HepG2 (cell line): ENCODE results near the gene KATNAL2. TPM values are rescaled to one million over a fixed set of nuclear protein-coding genes. Genes with fewer than 3 reads are reported as not detected.

Experiments
- AGO1 ChIP-seq: fragments of 200-400 bp; formaldehyde crosslinking; IDR thresholded peaks from 2 replicates; pipeline ENCODE4 v1.6.1; 2017; ENCODE audit warnings: mild to moderate bottlenecking, low read depth, low read length, moderate library complexity; ENCODE audit not compliant: poor library complexity, severe bottlenecking
- ARID4A ChIP-seq: sonication (generic); formaldehyde crosslinking; IDR thresholded peaks from 2 replicates; pipeline ENCODE4 v1.5.0; 2020; ENCODE audit warnings: mild to moderate bottlenecking, missing genetic modification reagents, borderline replicate concordance
- CBFB ChIP-seq: sonication (generic); formaldehyde crosslinking; IDR thresholded peaks from 2 replicates; pipeline ENCODE4 v1.4.0; 2020; ENCODE audit warnings: missing genetic modification reagents
- IRF2 ChIP-seq: IDR thresholded peaks from 2 replicates; pipeline ENCODE4 v1.6.1; 2018; ENCODE audit warnings: missing genetic modification reagents, missing compliant biosample characterization
- MYPOP ChIP-seq: sonication (generic); formaldehyde crosslinking; IDR thresholded peaks from 2 replicates; pipeline ENCODE4 v1.8.1; 2023; ENCODE audit warnings: mild to moderate bottlenecking, moderate library complexity, missing genetic modification reagents
- NKX3-1 ChIP-seq: sonication (generic); formaldehyde crosslinking; IDR thresholded peaks from 2 replicates; pipeline ENCODE4 v1.5.0; 2020; ENCODE audit warnings: missing genetic modification reagents
- NR2F6 ChIP-seq, 2 experiments: IDR thresholded peaks; 2 replicates each; pipeline ENCODE4 v1.6.1; 2016; ENCODE audit warnings: antibody characterized with exemption in 1 of 2, mild to moderate bottlenecking in 1 of 2
- RFXAP ChIP-seq: sonication (generic); formaldehyde crosslinking; IDR thresholded peaks from 2 replicates; pipeline ENCODE4 v1.4.0; 2020; ENCODE audit warnings: missing genetic modification reagents, borderline replicate concordance
- SMAD3 ChIP-seq: sonication (generic); formaldehyde crosslinking; IDR thresholded peaks from 2 replicates; pipeline ENCODE4 v1.4.0; 2020; ENCODE audit warnings: missing genetic modification reagents
- SRSF1 ChIP-seq: fragments of 200-400 bp; formaldehyde crosslinking; optimal IDR thresholded peaks from 2 replicates; pipeline ENCODE3; 2017; ENCODE audit warnings: mild to moderate bottlenecking, low read depth, low read length, moderate library complexity
- TARDBP ChIP-seq: sonication (generic); formaldehyde crosslinking; IDR thresholded peaks from 2 replicates; pipeline ENCODE4 v1.8.0; 2022; ENCODE audit warnings: mild to moderate bottlenecking, missing genetic modification reagents
- ZBTB26 ChIP-seq: IDR thresholded peaks from 2 replicates; pipeline ENCODE4 v1.6.1; 2016; ENCODE audit warnings: missing compliant biosample characterization, missing genetic modification reagents, borderline replicate concordance
- ZBTB3 ChIP-seq: sonication (generic); formaldehyde crosslinking; IDR thresholded peaks from 2 replicates; pipeline ENCODE4 v1.4.0; 2020; ENCODE audit warnings: low read depth, mild to moderate bottlenecking, moderate library complexity, missing genetic modification reagents, borderline replicate concordance
- ZKSCAN8 ChIP-seq: IDR thresholded peaks from 2 replicates; pipeline ENCODE4 v1.6.1; 2016; ENCODE audit warnings: borderline replicate concordance, missing genetic modification reagents, missing compliant biosample characterization
- ZNF280B ChIP-seq: sonication (generic); formaldehyde crosslinking; IDR thresholded peaks from 2 replicates; pipeline ENCODE4 v1.5.0; 2020; ENCODE audit warnings: missing genetic modification reagents, mild to moderate bottlenecking, borderline replicate concordance
- ZNF7 ChIP-seq: IDR thresholded peaks from 2 replicates; pipeline ENCODE4 v1.6.1; 2016; ENCODE audit warnings: missing biosample characterization, missing genetic modification reagents
- ZNF776 ChIP-seq: sonication (generic); formaldehyde crosslinking; IDR thresholded peaks from 2 replicates; pipeline ENCODE4 v1.4.0; 2020; ENCODE audit warnings: mild to moderate bottlenecking, missing genetic modification reagents
- ZNF800 ChIP-seq: sonication (generic); formaldehyde crosslinking; IDR thresholded peaks from 2 replicates; pipeline ENCODE4 v1.4.0; 2020; ENCODE audit warnings: missing genetic modification reagents
- polyA plus RNA-seq, 8 experiments: library from polyadenylated mRNA; depleted of rRNA in 3 of 8; stranded (reverse) in 7 of 8; unstranded in 1 of 8; fragments of >200 nt; fragmentation: Illumina TruSeq in 4 of 8; extraction: Trizol in 4 of 8; gene quantifications; 2 replicates each; pipeline versions ENCODE4 v1.2.1 to v1.2.3, GENCODE V29; 2011 to 2016; ENCODE audit warnings: low read depth in 4 of 8, missing spikeins in 1 of 8, mixed read lengths in 1 of 8; ENCODE audit not compliant: insufficient read depth in 1 of 8
- total RNA-seq, 5 experiments: library from RNA; depleted of rRNA; stranded (reverse); fragments of >200 nt; fragmentation: Illumina TruSeq; extraction: Trizol; gene quantifications; 2 replicates each; pipeline ENCODE4 v1.2.3, GENCODE V29; 2016; ENCODE audit warnings: low read depth in 1 of 5

Gene KATNAL2
- total and polyA plus RNA-seq, 2 of the 13 experiments (the other 11 are each of a cell fraction or from before 2014, with no cell fraction given): not detected

GRCh38 chr18:47150029-47150823 lies 232.8 kb downstream of the KATNAL2 start, which contains the start of gene HDHD2 (continued):
- TF ChIP-seq ARID4A (peak; percentile 83), MYPOP (CRISPR knock-in tag) (peak; percentile 64), ZNF280B (no peak), NR2F6 (IDR thresholded peaks at IDR 0.05) (no peak), NR2F6 (CRISPR knock-in tag; IDR thresholded peaks at IDR 0.05) (no peak; the same call in 1 of the 2 replicates), ZNF776 (CRISPR knock-in tag) (no peak), ZBTB26 (CRISPR knock-in tag) (peak; percentile 10; the same call in 1 of the 2 replicates), TARDBP (CRISPR knock-in tag) (peak; percentile 8; the same call in 1 of the 2 replicates), ZKSCAN8 (CRISPR knock-in tag) (peak; percentile 19; the same call in 1 of the 2 replicates), CBFB (peak; percentile 6; the same call in 1 of the 2 replicates), ZNF7 (no peak), SRSF1 (peak; percentile 89), ZNF800 (peak; percentile 35; the same call in 1 of the 2 replicates), ZBTB3 (no peak), NKX3-1 (peak; percentile 50; the same call in 1 of the 2 replicates), SMAD3 (CRISPR knock-in tag) (peak; percentile 61; the same call in 1 of the 2 replicates), RFXAP (CRISPR knock-in tag) (0 out of 2 replicates have a peak, but pooled peaks have one; percentile 32), IRF2 (CRISPR knock-in tag) (peak; percentile 59; the same call in 1 of the 2 replicates), AGO1 (peak; percentile 73)
